AG04450 (cell line): ENCODE results near the gene NXPH1. TPM values are rescaled to one million over a fixed set of nuclear protein-coding genes. Genes with fewer than 3 reads are reported as not detected.

Experiments used
- CTCF ChIA-PET: fragments of 300-600, 350-600 bp; formaldehyde crosslinking; extraction: SDS; loops from one replicate; lab custom pipeline; 2022; ENCODE audit warnings: antibody characterized with exemption, inconsistent platforms; lab: Charles Lee
- POLR2A ChIA-PET: fragments of 350-600 bp; formaldehyde crosslinking; extraction: SDS; loops from one replicate; lab custom pipeline; 2021; ENCODE audit warnings: antibody characterized with exemption, inconsistent platforms; lab: Yijun Ruan, JAX
- DNase-seq: peaks from one replicate; pipeline ENCODE4 v3.0.0-alpha.2; 2011; ENCODE audit warnings: low read depth, low spot score
- H3K27ac ChIP-seq: one replicate; pipeline ENCODE4 v1.5.1; 2012; ENCODE audit warnings: low read depth, low read length, control low read depth
- H3K27me3 ChIP-seq: one replicate; pipeline ENCODE4 v1.6.0; 2012; ENCODE audit warnings: low read length; ENCODE audit not compliant: control insufficient read depth, insufficient read depth
- H3K4me3 ChIP-seq: 2 replicates; pipeline ENCODE4 v1.5.1; 2011; ENCODE audit warnings: mild to moderate bottlenecking, low read depth, low read length, control low read depth
- H3K9me3 ChIP-seq: 2 replicates; pipeline ENCODE4 v1.5.1; 2012; ENCODE audit warnings: low read length; ENCODE audit not compliant: control insufficient read depth, insufficient read depth
- polyA plus RNA-seq: library from polyadenylated mRNA; depleted of rRNA; stranded (reverse); fragments of >200 nt; gene quantifications from 2 replicates; pipeline ENCODE4 v1.2.3, GENCODE V29; 2011
- TF ChIP-seq, protein P1 (sequence below): IDR thresholded peaks from 2 replicates; pipeline ENCODE4 v1.5.1; 2011; ENCODE audit warnings: low read depth, low read length, control low read depth, inconsistent platforms

Gene NXPH1
- polyA plus RNA-seq, 1 experiment: not detected

DNA sequence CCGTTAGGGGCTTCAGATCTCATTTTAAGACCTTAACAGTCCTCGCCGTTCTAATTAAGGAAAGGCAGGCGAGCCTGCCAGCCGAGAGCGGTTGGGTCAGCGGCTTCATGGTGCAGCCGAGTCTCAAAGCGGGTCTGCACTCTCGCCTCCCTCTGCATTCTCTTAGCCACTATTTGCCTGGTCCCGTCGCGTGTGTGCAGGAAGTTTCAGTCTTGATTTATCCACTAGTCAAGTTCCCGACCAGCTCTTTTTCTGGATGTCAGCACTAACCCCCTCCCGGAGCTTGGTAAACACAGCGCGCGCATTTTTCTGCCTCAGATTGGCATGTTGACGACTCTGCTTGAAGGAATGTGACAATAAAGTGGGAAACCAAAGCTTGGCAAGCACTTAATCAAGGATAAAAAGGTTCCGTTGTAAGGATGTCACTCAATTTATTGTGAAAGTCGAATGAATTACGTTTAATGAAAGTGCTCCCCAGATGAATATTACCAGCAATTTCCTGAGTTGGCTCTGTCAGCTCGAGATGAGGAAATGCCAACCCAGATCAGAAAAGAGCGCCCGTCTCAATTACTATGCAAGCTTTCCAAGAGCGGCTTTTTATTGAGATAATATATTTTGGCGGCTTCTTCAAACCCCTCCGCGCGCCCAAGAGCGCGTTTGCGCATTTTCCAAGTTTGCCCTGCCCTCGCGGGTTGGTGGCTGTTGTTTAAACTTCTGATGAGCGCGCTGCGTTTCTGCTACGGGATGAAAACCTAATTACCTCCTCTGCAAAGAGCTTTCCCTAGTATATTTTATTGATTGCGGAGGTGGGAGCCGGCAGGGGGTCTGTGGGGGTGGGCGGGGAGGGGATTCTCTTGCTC is 7.9 kb downstream of the NXPH1 start:
- ChIA-PET POLR2A (no interaction called here), CTCF (no interaction called here)
- DNase-seq: no peak
- no peak overlapping the region for H3K4me3 ChIP-seq
- no peaks in the 10 kb centered on the region for H3K27me3 ChIP-seq
- H3K27ac ChIP-seq: no peak overlapping the region
- TF ChIP-seq, protein P1, sequence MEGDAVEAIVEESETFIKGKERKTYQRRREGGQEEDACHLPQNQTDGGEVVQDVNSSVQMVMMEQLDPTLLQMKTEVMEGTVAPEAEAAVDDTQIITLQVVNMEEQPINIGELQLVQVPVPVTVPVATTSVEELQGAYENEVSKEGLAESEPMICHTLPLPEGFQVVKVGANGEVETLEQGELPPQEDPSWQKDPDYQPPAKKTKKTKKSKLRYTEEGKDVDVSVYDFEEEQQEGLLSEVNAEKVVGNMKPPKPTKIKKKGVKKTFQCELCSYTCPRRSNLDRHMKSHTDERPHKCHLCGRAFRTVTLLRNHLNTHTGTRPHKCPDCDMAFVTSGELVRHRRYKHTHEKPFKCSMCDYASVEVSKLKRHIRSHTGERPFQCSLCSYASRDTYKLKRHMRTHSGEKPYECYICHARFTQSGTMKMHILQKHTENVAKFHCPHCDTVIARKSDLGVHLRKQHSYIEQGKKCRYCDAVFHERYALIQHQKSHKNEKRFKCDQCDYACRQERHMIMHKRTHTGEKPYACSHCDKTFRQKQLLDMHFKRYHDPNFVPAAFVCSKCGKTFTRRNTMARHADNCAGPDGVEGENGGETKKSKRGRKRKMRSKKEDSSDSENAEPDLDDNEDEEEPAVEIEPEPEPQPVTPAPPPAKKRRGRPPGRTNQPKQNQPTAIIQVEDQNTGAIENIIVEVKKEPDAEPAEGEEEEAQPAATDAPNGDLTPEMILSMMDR: no peak
- H3K9me3 ChIP-seq: peaks cover 26% of the 10 kb centered on the region

DNA sequence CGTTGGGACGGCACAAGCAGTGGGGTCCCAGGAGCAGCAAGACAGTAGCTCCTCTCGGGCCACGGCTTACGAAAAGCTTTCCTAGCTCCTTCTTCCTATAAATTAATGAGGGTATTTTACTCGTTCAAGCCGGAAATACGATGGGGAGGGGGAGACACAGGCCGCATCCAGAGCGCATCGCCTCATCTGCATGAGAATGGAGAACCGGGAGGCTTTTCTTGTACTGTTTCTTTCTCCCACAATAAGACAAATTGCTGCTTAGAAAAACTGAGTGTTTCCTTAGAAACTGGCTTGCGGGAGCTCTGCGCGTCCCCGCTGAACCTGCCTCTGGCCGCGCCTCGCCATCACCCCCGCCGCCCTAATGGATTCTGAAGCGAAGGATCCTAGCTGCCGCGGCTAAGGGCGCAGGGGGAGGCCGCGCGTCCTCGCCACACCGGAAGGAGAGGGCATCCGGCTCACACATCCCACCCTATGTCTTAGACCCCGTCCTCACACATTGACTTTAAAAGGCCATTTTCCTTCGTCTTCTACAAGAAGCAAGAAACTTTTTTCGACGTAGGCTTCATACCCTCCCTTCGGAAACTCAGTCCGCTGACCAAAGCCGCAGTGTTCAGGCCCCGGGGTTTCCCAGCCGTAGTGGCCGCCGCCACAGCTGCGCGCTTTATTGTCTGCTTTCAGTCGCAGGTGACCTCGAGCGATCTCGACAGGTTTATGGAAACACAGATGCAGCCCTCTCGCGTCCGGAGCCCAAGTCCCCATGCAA is 8.8 kb downstream of the NXPH1 start:
- CTCF ChIA-PET: no interaction called here

DNA sequence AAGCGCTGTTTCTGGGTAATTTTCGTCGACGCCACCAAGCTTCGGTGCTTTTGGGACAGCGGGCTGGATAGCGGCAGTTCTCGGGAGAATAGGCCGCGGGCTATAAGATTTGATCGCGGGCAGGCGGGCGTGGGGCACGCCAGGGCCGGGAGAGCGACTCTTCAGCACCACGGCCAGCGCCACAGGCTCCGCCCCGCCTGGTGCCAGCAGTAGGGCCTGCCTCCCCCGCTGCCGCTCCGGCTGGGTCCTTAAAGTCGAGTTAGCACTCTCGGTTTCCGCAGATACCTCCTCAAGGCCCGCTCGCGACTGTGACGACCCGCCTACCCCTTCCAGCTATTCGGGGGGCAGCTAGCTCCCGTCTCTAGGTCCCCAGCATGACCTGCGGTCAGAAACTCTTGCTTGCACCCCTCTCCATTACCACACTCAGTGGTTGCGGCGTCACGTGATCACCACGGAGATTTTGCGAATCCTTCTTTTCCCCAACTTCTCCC is 9.4 kb downstream of the NXPH1 start:
- TF ChIP-seq, protein P1: no peak
- DNase-seq: no peak
- Histone ChIP-seq H3K9me3 (peaks cover 29% of the 10 kb centered on the region), H3K27me3 (no peaks in the 10 kb centered on the region), H3K4me3 (no peak overlapping the region), H3K27ac (no peak overlapping the region)
- CTCF ChIA-PET: no interaction called here
- POLR2A ChIA-PET: no interaction called here

More for the DNA sequence above, 8.8 kb downstream of the NXPH1 start:
- no peak for DNase-seq
- Histone ChIP-seq H3K27me3 (no peaks in the 10 kb centered on the region), H3K27ac (no peak overlapping the region), H3K4me3 (no peak overlapping the region), H3K9me3 (peaks cover 26% of the 10 kb centered on the region)
- POLR2A ChIA-PET: no interaction called here
- TF ChIP-seq, protein P1: no peak

DNA sequence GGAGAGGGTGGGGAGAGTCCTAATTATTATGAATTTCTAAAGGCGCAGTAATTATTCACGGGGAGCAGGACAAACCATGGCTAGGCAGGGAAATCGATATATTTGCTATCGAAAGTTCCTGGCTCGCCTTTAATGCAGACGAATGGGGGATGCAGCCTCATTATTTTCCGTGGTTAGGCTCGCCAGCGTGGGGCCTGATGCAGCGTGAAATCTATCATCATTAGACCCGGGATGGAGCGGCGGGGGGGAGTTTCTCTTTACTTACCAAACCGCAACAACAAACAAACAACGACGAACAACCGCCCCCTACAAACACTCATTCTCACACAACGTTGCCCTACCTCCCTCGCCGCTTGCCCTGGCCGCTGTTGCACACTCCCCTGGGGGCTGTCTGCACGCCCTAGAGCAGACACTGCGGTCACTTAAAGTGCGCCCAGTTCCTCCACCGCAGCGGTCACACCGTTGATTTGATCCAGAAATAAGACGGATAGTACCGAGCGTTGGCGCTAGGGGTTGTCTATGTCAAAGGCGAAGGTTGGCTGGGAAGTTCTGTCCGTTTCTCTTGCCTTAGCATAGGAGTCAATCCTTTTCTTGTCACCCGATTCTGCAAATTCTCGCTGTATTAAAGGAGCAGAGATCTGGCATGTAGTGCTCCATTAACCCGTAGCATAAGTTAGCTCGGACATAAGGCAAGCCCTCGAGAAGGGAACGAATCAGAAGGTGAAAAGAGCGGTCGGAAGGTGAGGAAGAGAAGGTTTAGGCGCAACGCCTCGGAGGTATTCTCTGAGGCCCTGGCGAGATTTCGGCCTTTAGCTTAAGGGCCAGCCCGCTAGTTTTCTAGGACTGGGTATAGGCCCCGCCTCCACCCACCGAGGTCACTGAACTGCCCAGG is 10.4 kb downstream of the NXPH1 start:
- no peak for DNase-seq
- peaks cover 32% of the 10 kb centered on the region for H3K9me3 ChIP-seq
- no peaks in the 10 kb centered on the region for H3K27me3 ChIP-seq
- no peak overlapping the region for H3K27ac ChIP-seq
- CTCF ChIA-PET: no interaction called here
- TF ChIP-seq, protein P1: no peak
- POLR2A ChIA-PET: no interaction called here
- H3K4me3 ChIP-seq: no peak overlapping the region
